Left colon (tissue), 2 donors: ENCODE measurements around the gene ZMIZ1. TPM values are rescaled to one million over a fixed set of nuclear protein-coding genes. Genes with fewer than 3 reads are reported as not detected.

Experiments used
- ATAC-seq: fragments of 200-7000 bp; cut with Tn5 transposase; one replicate; pipeline ENCODE4 v1.9.1; 2020; ENCODE audit warnings: mild to moderate bottlenecking, moderate library complexity
- DNase-seq, 2 donors: peaks; one replicate each; pipeline ENCODE4 v3.0.0-alpha.2; 2020
- intact Hi-C, 2 donors: fragments of 100-400 bp; cut with DNase I in 1 of 2; cut with micrococcal nuclease in 1 of 2; formaldehyde crosslinking; loops; one replicate each; pipeline versions ENCODE4 v1.11.2 to v1.14.0; 2022; cut with DNase I, micrococcal nuclease
- total RNA-seq, 2 donors: library from RNA; stranded (reverse); fragmentation: NEBNext Ultra II Directional; extraction: Animal tissue kit (Norgen Biotek cat#: 25700); gene quantifications; one replicate each; pipeline ENCODE4 v1.2.1, GENCODE V29; 2021
- donor health status: DM: no; HTN: no; CAD: no.
- donor health status: DM: yes; HTN: yes; CAD: no.

The ZMIZ1 gene
- total RNA-seq, 2 donors from 2014 or later: 50.7 to 63.9 TPM

- intact Hi-C loops: no loop called here
- no peak for ATAC-seq
- no peak for DNase-seq
Measured at GRCh38 chr10:79351332-79351731, 282.6 kb downstream of the ZMIZ1 start.

DNA sequence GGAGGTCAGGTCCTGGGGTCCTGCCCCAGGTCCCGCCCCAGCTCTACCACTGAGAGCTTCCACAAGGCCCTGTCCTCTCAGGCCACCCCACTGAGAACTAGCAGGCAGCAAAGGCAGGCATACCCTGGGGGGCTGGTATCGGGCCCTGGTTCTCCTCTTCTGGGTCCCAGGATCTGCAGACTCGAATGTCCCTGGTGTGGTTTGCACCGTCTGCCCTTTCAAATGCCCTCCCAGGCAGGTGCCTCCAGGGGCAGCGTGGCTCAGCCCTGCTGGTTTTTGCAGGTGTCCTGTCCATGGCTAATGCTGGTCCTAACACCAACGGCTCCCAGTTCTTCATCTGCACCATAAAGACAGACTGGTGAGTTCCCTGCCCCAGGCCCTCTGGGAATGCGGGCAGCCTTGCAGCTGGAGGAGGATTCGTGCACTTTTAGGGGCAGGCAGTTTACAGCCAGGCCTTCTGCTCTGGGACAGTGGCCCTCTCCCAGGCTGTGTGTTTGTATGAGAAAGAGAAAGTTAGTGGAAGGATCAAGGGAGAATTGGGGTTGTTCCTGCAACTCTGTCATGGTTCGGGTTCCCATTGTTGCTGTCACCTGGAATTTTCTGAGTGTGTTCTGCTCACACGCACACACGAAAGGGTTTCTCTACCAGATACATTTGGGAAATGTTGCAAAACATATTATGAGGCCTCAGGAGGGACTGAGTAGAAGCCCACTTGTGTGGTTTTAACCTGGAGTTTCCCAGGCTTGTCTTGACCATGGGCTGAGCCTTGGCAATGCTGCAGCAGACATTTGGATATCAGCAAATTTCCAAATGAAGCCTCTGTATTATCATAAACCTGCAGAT lies 283.5 kb downstream of the ZMIZ1 start:
- DNase-seq (no peak), ATAC-seq (no peak)
- intact Hi-C loops: no loop called here

GRCh38 chr10:79353000-79353406 lies 284.2 kb downstream of the ZMIZ1 start:
- no peak for DNase-seq
- intact Hi-C loops: no loop called here

DNA sequence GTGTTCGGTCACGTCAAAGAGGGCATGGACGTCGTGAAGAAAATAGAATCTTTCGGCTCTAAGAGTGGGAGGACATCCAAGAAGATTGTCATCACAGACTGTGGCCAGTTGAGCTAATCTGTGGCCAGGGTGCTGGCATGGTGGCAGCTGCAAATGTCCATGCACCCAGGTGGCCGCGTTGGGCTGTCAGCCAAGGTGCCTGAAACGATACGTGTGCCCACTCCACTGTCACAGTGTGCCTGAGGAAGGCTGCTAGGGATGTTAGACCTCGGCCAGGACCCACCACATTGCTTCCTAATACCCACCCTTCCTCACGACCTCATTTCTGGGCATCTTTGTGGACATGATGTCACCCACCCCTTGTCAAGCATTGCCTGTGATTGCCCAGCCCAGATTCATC lies 285.0 kb downstream of the ZMIZ1 start:
- intact Hi-C loops: no loop called here
- no peak for ATAC-seq
- no peak for DNase-seq

More at GRCh38 chr10:79353000-79353406, 284.2 kb downstream of the ZMIZ1 start:
- ATAC-seq: no peak

DNA sequence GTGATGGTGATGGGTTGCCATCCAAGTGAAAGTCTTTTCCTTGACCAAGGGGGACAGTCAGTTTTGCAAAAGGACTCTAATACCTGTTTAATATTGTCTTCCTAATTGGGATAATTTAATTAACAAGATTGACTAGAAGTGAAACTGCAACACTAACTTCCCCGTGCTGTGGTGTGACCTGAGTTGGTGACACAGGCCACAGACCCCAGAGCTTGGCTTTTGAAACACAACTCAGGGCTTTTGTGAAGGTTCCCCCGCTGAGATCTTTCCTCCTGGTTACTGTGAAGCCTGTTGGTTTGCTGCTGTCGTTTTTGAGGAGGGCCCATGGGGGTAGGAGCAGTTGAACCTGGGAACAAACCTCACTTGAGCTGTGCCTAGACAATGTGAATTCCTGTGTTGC lies 285.4 kb downstream of the ZMIZ1 start:
- no peak for DNase-seq
- intact Hi-C loops: no loop called here
- ATAC-seq: no peak

GRCh38 chr10:79354615-79355014 lies 285.8 kb downstream of the ZMIZ1 start:
- no peak for ATAC-seq

DNA sequence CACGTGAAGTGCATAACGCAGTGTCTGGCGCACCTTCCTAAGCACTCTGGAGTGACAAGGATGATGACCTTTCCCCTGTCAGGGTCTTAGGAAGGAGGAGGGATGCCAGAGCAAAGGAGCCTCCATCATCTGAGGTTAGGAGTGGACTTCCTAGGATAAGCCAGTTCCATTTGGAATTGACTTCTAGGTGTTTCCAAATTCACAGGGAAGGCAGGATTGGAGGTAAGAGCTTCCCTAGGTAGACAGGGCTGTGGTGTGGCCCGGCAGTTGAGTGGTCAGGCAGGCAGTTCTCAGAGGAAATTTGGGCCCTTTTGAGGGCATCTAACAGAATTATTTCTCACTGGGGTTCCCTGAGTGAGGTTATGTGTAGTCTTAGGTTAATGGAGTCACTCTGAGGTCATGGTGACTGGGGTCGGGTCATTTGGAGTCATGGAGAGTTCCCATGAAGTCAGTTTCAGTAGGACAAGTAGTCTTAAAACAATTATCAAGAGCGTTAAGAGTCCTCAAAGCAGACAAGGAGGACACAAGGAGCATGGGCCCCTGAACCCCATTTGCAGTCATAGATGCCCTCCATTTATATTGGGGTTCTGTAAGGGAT lies 286.8 kb downstream of the ZMIZ1 start:
- intact Hi-C loops: no loop called here
- DNase-seq (no peak), ATAC-seq (no peak)

More at GRCh38 chr10:79354615-79355014, 285.8 kb downstream of the ZMIZ1 start:
- DNase-seq: no peak
- intact Hi-C loops: no loop called here

- ATAC-seq: no peak
- intact Hi-C loops: no loop called here
Measured at GRCh38 chr10:79356104-79356503, 287.3 kb downstream of the ZMIZ1 start.

GRCh38 chr10:79357180-79357579 lies 288.4 kb downstream of the ZMIZ1 start:
- DNase-seq: no peak
- intact Hi-C loops: no loop called here
- no peak for ATAC-seq

More at GRCh38 chr10:79356104-79356503, 287.3 kb downstream of the ZMIZ1 start:
- DNase-seq: no peak

GRCh38 chr10:79358811-79359210 lies 290.0 kb downstream of the ZMIZ1 start:
- intact Hi-C loops: no loop called here
- peak; percentile 96 for ATAC-seq
- DNase-seq: peak; percentile 61 to 77

DNA sequence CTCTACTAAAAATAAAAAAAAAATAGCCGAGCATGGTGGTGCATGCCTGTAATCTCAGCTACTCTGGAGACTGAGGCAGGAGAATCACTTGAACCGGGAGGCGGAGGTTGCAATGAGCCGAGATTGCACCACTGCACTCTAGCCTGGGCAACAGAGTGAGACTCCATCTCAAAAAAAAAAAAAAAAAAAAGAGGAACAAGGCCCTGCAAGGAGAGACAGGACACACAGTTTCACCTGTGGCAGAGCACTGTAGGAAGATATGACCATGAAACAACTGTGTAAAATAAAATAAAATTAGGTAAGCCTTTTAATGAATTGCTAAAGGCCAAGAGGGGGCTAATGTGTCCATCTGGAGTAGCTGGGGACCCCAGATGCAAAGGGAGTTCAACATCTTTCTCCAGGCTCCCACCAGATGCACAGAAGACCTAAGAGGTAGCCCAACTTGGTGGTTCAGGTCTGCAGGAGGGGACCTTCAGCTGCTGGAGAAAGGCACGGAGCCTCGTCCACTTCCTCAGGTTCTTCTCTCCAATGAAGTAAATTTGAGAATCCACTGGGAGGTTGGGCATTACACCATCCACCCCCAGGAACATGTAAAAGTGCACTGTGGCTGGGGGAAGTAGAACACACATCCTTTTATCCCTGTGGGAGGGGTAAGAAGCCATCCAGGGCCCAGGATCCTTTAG lies 291.2 kb downstream of the ZMIZ1 start:
- intact Hi-C loops: no loop called here
- ATAC-seq (no peak), DNase-seq (peak in 1 of 2 donors; percentile 2)

GRCh38 chr10:79360499-79361342 lies 292.0 kb downstream of the ZMIZ1 start:
- DNase-seq: no peak
- ATAC-seq: no peak
- intact Hi-C loops: no loop called here

GRCh38 chr10:79361726-79362397 lies 293.1 kb downstream of the ZMIZ1 start:
- intact Hi-C loops: no loop called here
- DNase-seq (no peak), ATAC-seq (no peak)
